Ovary (tissue), 3 donors: ENCODE data around the gene NMT2.

Source experiments
- CTCF ChIP-seq, 3 donors: fragments of 450-650 bp in 2 of 3; fragments of 200-600 bp in 1 of 3; IDR thresholded peaks; one replicate each; pipeline versions ENCODE4 v1.5.1 to v1.8.0; 2016 to 2022; ENCODE audit warnings: antibody characterized with exemption in 3 of 3, mild to moderate bottlenecking in 1 of 3
- EP300 ChIP-seq: sonication (generic); formaldehyde crosslinking; IDR thresholded peaks from one replicate; pipeline ENCODE4 v1.6.1; 2017; ENCODE audit warnings: antibody characterized with exemption
- POLR2A ChIP-seq: fragments of 450-650 bp; IDR thresholded peaks from one replicate; pipeline ENCODE4 v1.6.1; 2017; ENCODE audit warnings: antibody characterized with exemption, mild to moderate bottlenecking, moderate library complexity
- donor health status: DM: no; HTN: no; CAD: no.

- TF ChIP-seq CTCF (IDR thresholded peaks at IDR 0.05), result no peak
- TF ChIP-seq POLR2A, result no peak
- no peak for TF ChIP-seq EP300
Observed at GRCh38 chr10:15152556-15152955, 15.9 kb downstream of the NMT2 start.
